HepG2 (cell line): ENCODE measurements around the gene BRMS1.

ENCODE experiments used
- TAF1 ChIP-seq: sonication (generic); formaldehyde crosslinking; IDR thresholded peaks from 2 replicates; pipeline ENCODE4 v1.4.0; 2020; ENCODE audit warnings: missing genetic modification reagents
- TEAD2 ChIP-seq: sonication (generic); formaldehyde crosslinking; IDR thresholded peaks from 2 replicates; pipeline ENCODE4 v1.9.0; 2021; ENCODE audit warnings: missing genetic modification reagents
- ZSCAN21 ChIP-seq: sonication (generic); formaldehyde crosslinking; IDR thresholded peaks from 2 replicates; pipeline ENCODE4 v1.8.0; 2022; ENCODE audit warnings: mild to moderate bottlenecking, missing genetic modification reagents, moderate library complexity, borderline replicate concordance
- TF ChIP-seq, protein P1 (sequence below): sonication (generic); formaldehyde crosslinking; IDR thresholded peaks from 2 replicates; pipeline ENCODE4 v1.4.0; 2020; ENCODE audit warnings: missing genetic modification reagents

- no peak for TF ChIP-seq ZSCAN21 (CRISPR knock-in tag)
- TF ChIP-seq TEAD2 (CRISPR knock-in tag) = no peak
- no peak for TF ChIP-seq TAF1
- TF ChIP-seq, protein P1, sequence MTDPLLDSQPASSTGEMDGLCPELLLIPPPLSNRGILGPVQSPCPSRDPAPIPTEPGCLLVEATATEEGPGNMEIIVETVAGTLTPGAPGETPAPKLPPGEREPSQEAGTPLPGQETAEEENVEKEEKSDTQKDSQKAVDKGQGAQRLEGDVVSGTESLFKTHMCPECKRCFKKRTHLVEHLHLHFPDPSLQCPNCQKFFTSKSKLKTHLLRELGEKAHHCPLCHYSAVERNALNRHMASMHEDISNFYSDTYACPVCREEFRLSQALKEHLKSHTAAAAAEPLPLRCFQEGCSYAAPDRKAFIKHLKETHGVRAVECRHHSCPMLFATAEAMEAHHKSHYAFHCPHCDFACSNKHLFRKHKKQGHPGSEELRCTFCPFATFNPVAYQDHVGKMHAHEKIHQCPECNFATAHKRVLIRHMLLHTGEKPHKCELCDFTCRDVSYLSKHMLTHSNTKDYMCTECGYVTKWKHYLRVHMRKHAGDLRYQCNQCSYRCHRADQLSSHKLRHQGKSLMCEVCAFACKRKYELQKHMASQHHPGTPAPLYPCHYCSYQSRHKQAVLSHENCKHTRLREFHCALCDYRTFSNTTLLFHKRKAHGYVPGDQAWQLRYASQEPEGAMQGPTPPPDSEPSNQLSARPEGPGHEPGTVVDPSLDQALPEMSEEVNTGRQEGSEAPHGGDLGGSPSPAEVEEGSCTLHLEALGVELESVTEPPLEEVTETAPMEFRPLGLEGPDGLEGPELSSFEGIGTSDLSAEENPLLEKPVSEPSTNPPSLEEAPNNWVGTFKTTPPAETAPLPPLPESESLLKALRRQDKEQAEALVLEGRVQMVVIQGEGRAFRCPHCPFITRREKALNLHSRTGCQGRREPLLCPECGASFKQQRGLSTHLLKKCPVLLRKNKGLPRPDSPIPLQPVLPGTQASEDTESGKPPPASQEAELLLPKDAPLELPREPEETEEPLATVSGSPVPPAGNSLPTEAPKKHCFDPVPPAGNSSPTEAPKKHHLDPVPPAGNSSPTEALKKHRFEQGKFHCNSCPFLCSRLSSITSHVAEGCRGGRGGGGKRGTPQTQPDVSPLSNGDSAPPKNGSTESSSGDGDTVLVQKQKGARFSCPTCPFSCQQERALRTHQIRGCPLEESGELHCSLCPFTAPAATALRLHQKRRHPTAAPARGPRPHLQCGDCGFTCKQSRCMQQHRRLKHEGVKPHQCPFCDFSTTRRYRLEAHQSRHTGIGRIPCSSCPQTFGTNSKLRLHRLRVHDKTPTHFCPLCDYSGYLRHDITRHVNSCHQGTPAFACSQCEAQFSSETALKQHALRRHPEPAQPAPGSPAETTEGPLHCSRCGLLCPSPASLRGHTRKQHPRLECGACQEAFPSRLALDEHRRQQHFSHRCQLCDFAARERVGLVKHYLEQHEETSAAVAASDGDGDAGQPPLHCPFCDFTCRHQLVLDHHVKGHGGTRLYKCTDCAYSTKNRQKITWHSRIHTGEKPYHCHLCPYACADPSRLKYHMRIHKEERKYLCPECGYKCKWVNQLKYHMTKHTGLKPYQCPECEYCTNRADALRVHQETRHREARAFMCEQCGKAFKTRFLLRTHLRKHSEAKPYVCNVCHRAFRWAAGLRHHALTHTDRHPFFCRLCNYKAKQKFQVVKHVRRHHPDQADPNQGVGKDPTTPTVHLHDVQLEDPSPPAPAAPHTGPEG (CRISPR knock-in tag) = no peak
These were observed 4.1 kb downstream of the BRMS1 start for GRCh38 chr11:66340596-66341501.
